Measurements from ENCODE around the gene FOSL2.

DNA sequence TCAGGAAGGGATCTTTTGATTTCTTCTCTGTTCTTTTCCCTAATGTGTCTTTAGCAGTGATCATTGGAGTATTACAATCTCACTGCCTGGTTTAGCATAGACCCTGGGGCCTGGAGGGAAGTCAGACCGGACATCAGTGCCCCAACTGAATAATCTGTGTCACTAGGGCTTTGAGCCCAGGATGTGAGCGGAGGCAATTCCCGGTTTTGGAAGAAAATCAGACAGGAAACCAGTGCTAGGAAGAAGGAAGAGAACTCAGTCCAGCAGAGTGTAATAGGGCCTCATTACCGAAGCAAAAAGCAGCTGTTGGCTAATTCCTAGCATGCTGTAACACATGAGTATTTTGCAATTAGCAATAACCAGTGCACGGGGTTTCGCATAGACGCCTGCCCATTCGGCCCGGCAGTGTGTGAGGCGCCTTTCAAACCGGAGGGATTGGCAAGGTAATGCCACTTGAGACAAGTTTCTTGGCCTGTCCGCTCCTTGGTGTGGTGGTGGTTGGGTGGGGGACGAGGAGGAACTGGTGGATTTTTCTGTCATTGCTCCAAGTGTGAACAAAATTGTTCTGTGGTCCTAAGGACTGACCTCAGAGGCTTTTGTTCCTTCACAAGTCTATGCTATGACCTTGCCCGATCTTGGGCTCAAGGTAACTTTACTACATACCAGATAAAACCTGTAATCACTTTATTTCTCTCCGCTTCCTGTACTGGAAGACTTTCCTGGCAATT lies 2.8 kb downstream of the FOSL2 start:
- TF ChIP-seq POLR2A (IDR thresholded peaks at IDR 0.05), result peak in 2 of 3 donors; percentile 73 to 75
- TF ChIP-seq, protein P1, sequence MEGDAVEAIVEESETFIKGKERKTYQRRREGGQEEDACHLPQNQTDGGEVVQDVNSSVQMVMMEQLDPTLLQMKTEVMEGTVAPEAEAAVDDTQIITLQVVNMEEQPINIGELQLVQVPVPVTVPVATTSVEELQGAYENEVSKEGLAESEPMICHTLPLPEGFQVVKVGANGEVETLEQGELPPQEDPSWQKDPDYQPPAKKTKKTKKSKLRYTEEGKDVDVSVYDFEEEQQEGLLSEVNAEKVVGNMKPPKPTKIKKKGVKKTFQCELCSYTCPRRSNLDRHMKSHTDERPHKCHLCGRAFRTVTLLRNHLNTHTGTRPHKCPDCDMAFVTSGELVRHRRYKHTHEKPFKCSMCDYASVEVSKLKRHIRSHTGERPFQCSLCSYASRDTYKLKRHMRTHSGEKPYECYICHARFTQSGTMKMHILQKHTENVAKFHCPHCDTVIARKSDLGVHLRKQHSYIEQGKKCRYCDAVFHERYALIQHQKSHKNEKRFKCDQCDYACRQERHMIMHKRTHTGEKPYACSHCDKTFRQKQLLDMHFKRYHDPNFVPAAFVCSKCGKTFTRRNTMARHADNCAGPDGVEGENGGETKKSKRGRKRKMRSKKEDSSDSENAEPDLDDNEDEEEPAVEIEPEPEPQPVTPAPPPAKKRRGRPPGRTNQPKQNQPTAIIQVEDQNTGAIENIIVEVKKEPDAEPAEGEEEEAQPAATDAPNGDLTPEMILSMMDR (IDR thresholded peaks at IDR 0.05), result no peak
